K562 (cell line): Measurements from ENCODE around the gene CPOX. TPM values are rescaled to one million over a fixed set of nuclear protein-coding genes. Genes with fewer than 3 reads are reported as not detected.

Experiments used
- CEBPG ChIP-seq, 3 experiments: fragments of 200-800 bp in 1 of 3; sonication (Bioruptor generic) in 1 of 3; sonication (generic) in 1 of 3; formaldehyde crosslinking in 1 of 3; IDR thresholded peaks in 2 of 3; conservative IDR thresholded peaks in 1 of 3; 2 replicates each; pipeline versions ENCODE4 v1.6.1 to v1.8.0; 2016 to 2022; ENCODE audit warnings: missing compliant biosample characterization in 2 of 3, missing genetic modification characterization in 2 of 3, mild to moderate bottlenecking in 1 of 3, missing genetic modification reagents in 1 of 3
- CHAMP1 ChIP-seq: fragments of 450-650 bp; IDR thresholded peaks from 2 replicates; pipeline ENCODE4 v1.6.1; 2016; ENCODE audit warnings: mild to moderate bottlenecking
- CXXC5 ChIP-seq: fragments of 250-450 bp; sonication (Bioruptor Pico); IDR thresholded peaks from 2 replicates; pipeline ENCODE4 v1.8.0; 2022; ENCODE audit warnings: inconsistent platforms, mild to moderate bottlenecking, moderate library complexity
- FOXJ2 ChIP-seq: fragments of 200-800 bp; sonication (Bioruptor generic); IDR thresholded peaks from 2 replicates; pipeline ENCODE4 v1.6.1; 2016; ENCODE audit warnings: missing genetic modification characterization, missing compliant biosample characterization
- GABPA ChIP-seq: fragments of 200-800 bp; sonication (Bioruptor generic); conservative IDR thresholded peaks from 2 replicates; pipeline ENCODE4 v1.6.1; 2016; ENCODE audit warnings: low read depth, missing genetic modification characterization, missing compliant biosample characterization
- GABPB2 ChIP-seq: fragments of 250-450 bp; sonication (Bioruptor Pico); conservative IDR thresholded peaks from 2 replicates; pipeline ENCODE4 v1.5.1; 2021; ENCODE audit warnings: mild to moderate bottlenecking
- HMGN3 ChIP-seq: IDR thresholded peaks from 2 replicates; pipeline ENCODE4 v1.6.1; 2011; ENCODE audit warnings: borderline replicate concordance, low read depth, mild to moderate bottlenecking, mixed read lengths, low read length; ENCODE audit not compliant: insufficient read length; ENCODE audit errors: extremely low read depth
- NFIC ChIP-seq: fragments of 450-650 bp; IDR thresholded peaks from 2 replicates; pipeline ENCODE4 v1.6.1; 2017; ENCODE audit warnings: mild to moderate bottlenecking, inconsistent platforms
- PYGO2 ChIP-seq: fragments of 450-650 bp; IDR thresholded peaks from 2 replicates; pipeline ENCODE4 v1.6.1; 2016; ENCODE audit warnings: mild to moderate bottlenecking, missing genetic modification characterization, moderate library complexity, missing compliant biosample characterization
- SETDB1 ChIP-seq: IDR thresholded peaks from one replicate; pipeline ENCODE4 v1.6.1; 2012; ENCODE audit warnings: low read length, control low read depth, inconsistent platforms
- SMARCC2 ChIP-seq: fragments of 450-650 bp; IDR thresholded peaks from 2 replicates; pipeline ENCODE4 v1.6.1; 2017; ENCODE audit warnings: antibody characterized with exemption, moderate library complexity, mild to moderate bottlenecking, low read depth
- SP1 ChIP-seq: sonication (generic); formaldehyde crosslinking; IDR thresholded peaks from 2 replicates; pipeline ENCODE4 v1.8.1; 2022; ENCODE audit warnings: mild to moderate bottlenecking, missing genetic modification reagents
- TCF3 ChIP-seq: sonication (generic); formaldehyde crosslinking; IDR thresholded peaks from 2 replicates; pipeline ENCODE4 v1.4.0; 2020; ENCODE audit warnings: mild to moderate bottlenecking, missing genetic modification reagents
- TOE1 ChIP-seq, 2 experiments: fragments of 450-650 bp in 1 of 2; sonication (generic) in 1 of 2; formaldehyde crosslinking in 1 of 2; IDR thresholded peaks; 2 replicates each; pipeline versions ENCODE4 v1.7.1 to v1.8.0; 2016 to 2022; ENCODE audit warnings: borderline replicate concordance in 2 of 2, mild to moderate bottlenecking in 2 of 2, antibody characterized with exemption in 1 of 2, inconsistent platforms in 1 of 2, low read depth in 1 of 2, missing genetic modification reagents in 1 of 2, moderate library complexity in 1 of 2
- U2AF2 ChIP-seq: fragments of 200-400 bp; formaldehyde crosslinking; optimal IDR thresholded peaks from 2 replicates; pipeline ENCODE3; 2017; ENCODE audit warnings: low read depth, mild to moderate bottlenecking, low read length
- ZNF589 ChIP-seq: fragments of 200-800 bp; sonication (Bioruptor generic); IDR thresholded peaks from 2 replicates; pipeline ENCODE4 v1.6.1; 2016; ENCODE audit warnings: low read depth, missing genetic modification characterization, missing compliant biosample characterization
- polyA plus RNA-seq, 8 experiments: library from polyadenylated mRNA; depleted of rRNA in 4 of 8; stranded (reverse) in 5 of 8; unstranded in 3 of 8; fragments of >200 nt; fragmentation: Nextera tagmentation in 2 of 8; fragmentation: Illumina TruSeq in 1 of 8; extraction: Ambion mirVana in 2 of 8; extraction: Trizol in 1 of 8; gene quantifications; 2 replicates each; pipeline versions ENCODE4 v1.2.1 to v1.2.3, GENCODE V29; 2011 to 2014; ENCODE audit warnings: inconsistent platforms in 1 of 8, missing spikeins in 1 of 8
- total RNA-seq, 7 experiments: library from RNA; depleted of rRNA in 6 of 7; stranded (reverse); fragments of >200 nt in 6 of 7; fragmentation: Illumina TruSeq in 2 of 7; extraction: Trizol in 2 of 7; gene quantifications; 2 replicates each; pipeline versions ENCODE4 v1.2.1 to v1.2.3, GENCODE V29; 2011 to 2021; ENCODE audit warnings: low replicate concordance in 1 of 7
- TF ChIP-seq, protein P1 (sequence below): IDR thresholded peaks from 2 replicates; pipeline ENCODE4 v1.6.1; 2011; ENCODE audit warnings: borderline replicate concordance, low read depth, mild to moderate bottlenecking, moderate library complexity, low read length; ENCODE audit not compliant: insufficient read depth, poor library complexity, severe bottlenecking
- TF ChIP-seq, protein P2 (sequence below): fragments of 450-650 bp; IDR thresholded peaks from 2 replicates; pipeline ENCODE4 v1.6.1; 2016; ENCODE audit warnings: antibody characterized with exemption
- TF ChIP-seq, protein P3 (sequence below): fragments of 450-650 bp; conservative IDR thresholded peaks from 2 replicates; pipeline ENCODE4 v1.6.1; 2016; ENCODE audit warnings: missing genetic modification characterization, low read depth, mild to moderate bottlenecking, control low read depth, missing compliant biosample characterization

The CPOX gene
- total and polyA plus RNA-seq, 9 of the 15 experiments (the other 6 are each of a cell fraction or from before 2014, with no cell fraction given) = 14.6 to 82.1 (median 24.8) TPM

GRCh38 chr3:98583766-98584165, 9.6 kb downstream of the CPOX start (continued):
- TF ChIP-seq SMARCC2 (peak; percentile 95), U2AF2 (no peak), PYGO2 (tag) (peak; percentile 71; the same call in 1 of the 2 replicates), GABPB2 (CRISPR knock-in tag) (no peak), SP1 (CRISPR knock-in tag) (peak; percentile 24; the same call in 1 of the 2 replicates), ZNF589 (CRISPR knock-in tag) (peak; percentile 93), TCF3 (CRISPR knock-in tag) (peak; percentile 96), NFIC (peak; percentile 97), CXXC5 (CRISPR knock-in tag) (peak; percentile 78), CEBPG (CRISPR knock-in tag; IDR thresholded peaks at IDR 0.05) (no peak), CEBPG (tag; conservative IDR thresholded peaks at IDR 0.05 in 1 of 2, IDR thresholded peaks at IDR 0.05 in 1 of 2) (no peak), FOXJ2 (tag) (peak; percentile 68; the same call in 1 of the 2 replicates), CHAMP1 (peak; percentile 97), SETDB1 (no peak), TOE1 (IDR thresholded peaks at IDR 0.05; ENCODE audit: borderline replicate concordance) (peak; percentile 42; the same call in 1 of the 2 replicates), TOE1 (CRISPR knock-in tag; IDR thresholded peaks at IDR 0.05; ENCODE audit: borderline replicate concordance, low read depth) (no peak), GABPA (no peak), HMGN3 (peak; percentile 98)
- TF ChIP-seq, protein P1, sequence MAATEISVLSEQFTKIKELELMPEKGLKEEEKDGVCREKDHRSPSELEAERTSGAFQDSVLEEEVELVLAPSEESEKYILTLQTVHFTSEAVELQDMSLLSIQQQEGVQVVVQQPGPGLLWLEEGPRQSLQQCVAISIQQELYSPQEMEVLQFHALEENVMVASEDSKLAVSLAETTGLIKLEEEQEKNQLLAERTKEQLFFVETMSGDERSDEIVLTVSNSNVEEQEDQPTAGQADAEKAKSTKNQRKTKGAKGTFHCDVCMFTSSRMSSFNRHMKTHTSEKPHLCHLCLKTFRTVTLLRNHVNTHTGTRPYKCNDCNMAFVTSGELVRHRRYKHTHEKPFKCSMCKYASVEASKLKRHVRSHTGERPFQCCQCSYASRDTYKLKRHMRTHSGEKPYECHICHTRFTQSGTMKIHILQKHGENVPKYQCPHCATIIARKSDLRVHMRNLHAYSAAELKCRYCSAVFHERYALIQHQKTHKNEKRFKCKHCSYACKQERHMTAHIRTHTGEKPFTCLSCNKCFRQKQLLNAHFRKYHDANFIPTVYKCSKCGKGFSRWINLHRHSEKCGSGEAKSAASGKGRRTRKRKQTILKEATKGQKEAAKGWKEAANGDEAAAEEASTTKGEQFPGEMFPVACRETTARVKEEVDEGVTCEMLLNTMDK = no peak
- TF ChIP-seq, protein P2, sequence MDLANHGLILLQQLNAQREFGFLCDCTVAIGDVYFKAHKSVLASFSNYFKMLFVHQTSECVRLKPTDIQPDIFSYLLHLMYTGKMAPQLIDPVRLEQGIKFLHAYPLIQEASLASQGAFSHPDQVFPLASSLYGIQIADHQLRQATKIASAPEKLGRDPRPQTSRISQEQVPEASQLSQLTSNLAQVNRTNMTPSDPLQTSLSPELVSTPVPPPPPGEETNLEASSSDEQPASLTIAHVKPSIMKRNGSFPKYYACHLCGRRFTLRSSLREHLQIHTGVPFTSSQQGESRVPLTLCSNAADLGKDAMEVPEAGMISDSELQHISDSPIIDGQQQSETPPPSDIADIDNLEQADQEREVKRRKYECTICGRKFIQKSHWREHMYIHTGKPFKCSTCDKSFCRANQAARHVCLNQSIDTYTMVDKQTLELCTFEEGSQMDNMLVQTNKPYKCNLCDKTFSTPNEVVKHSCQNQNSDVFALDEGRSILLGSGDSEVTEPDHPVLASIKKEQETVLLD = peak; percentile 70; the same call in 1 of the 2 replicates
- TF ChIP-seq, protein P3, sequence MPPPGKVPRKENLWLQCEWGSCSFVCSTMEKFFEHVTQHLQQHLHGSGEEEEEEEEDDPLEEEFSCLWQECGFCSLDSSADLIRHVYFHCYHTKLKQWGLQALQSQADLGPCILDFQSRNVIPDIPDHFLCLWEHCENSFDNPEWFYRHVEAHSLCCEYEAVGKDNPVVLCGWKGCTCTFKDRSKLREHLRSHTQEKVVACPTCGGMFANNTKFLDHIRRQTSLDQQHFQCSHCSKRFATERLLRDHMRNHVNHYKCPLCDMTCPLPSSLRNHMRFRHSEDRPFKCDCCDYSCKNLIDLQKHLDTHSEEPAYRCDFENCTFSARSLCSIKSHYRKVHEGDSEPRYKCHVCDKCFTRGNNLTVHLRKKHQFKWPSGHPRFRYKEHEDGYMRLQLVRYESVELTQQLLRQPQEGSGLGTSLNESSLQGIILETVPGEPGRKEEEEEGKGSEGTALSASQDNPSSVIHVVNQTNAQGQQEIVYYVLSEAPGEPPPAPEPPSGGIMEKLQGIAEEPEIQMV = no peak
